SK-N-SH (cell line): ENCODE measurements around the gene GPR25.

Experiments used
- CTCF ChIP-seq: fragments of 200-600 bp; sonication (generic); IDR thresholded peaks from 2 replicates; pipeline ENCODE4 v1.6.1; 2017; ENCODE audit warnings: antibody characterized with exemption, mild to moderate bottlenecking, moderate library complexity
- EP300 ChIP-seq, 2 experiments: IDR thresholded peaks; 2 replicates each; pipeline versions ENCODE4 v1.4.0 to v1.6.1; 2012; ENCODE audit warnings: borderline replicate concordance in 1 of 2, low read depth in 1 of 2, low read length in 1 of 2
- FOXM1 ChIP-seq: IDR thresholded peaks from 2 replicates; pipeline ENCODE4 v1.4.0; 2012; ENCODE audit warnings: low read depth, mild to moderate bottlenecking
- GATA2 ChIP-seq: sonication (generic); formaldehyde crosslinking; IDR thresholded peaks from 2 replicates; pipeline ENCODE4 v1.5.0; 2020; ENCODE audit warnings: mild to moderate bottlenecking, missing genetic modification reagents
- MXI1 ChIP-seq: IDR thresholded peaks from 2 replicates; pipeline ENCODE4 v1.6.1; 2012; ENCODE audit warnings: mild to moderate bottlenecking, low read depth, low read length, improper control_type of control experiment
- NRF1 ChIP-seq: IDR thresholded peaks from 2 replicates; pipeline ENCODE4 v1.6.1; 2012; ENCODE audit warnings: low read depth, mild to moderate bottlenecking, low read length
- POLR2AphosphoS5 ChIP-seq: IDR thresholded peaks from 2 replicates; pipeline ENCODE4 v1.6.1; 2012; ENCODE audit warnings: low read depth, low read length
- RAD21 ChIP-seq: IDR thresholded peaks from 2 replicates; pipeline ENCODE4 v1.6.1; 2012; ENCODE audit warnings: mild to moderate bottlenecking, low read length
- RXRA ChIP-seq: IDR thresholded peaks from 2 replicates; pipeline ENCODE4 v1.4.0; 2012; ENCODE audit warnings: low read depth, mild to moderate bottlenecking, borderline replicate concordance

- TF ChIP-seq FOXM1 (no peak), RXRA (no peak), CTCF (no peak), GATA2 (CRISPR knock-in tag) (no peak), EP300 (IDR thresholded peaks at IDR 0.05; ENCODE audit: borderline replicate concordance in 1 of 2, low read depth in 1 of 2, low read length in 1 of 2) (no peak), MXI1 (no peak), NRF1 (no peak), RAD21 (no peak), POLR2AphosphoS5 (no peak)
Measured at GRCh38 chr1:200861937-200862647, 10.7 kb upstream of the GPR25 start.
